IgD-negative memory B cell (primary cell): ENCODE data around the gene MRPL49. TPM values are rescaled to one million over a fixed set of nuclear protein-coding genes. Genes with fewer than 3 reads are reported as not detected.

ENCODE experiments used
- H3K27ac Mint-ChIP-seq, 3 donors: one replicate each; pipeline ENCODE4 v1.8.0; 2020 to 2022; ENCODE audit warnings: mild to moderate bottlenecking in 3 of 3, mixed read lengths in 3 of 3, moderate library complexity in 1 of 3
- H3K27me3 Mint-ChIP-seq: one replicate; pipeline ENCODE4 v1.8.0; 2021; ENCODE audit warnings: mixed read lengths
- H3K36me3 Mint-ChIP-seq: one replicate; pipeline ENCODE4 v1.8.0; 2020; ENCODE audit warnings: mild to moderate bottlenecking, mixed read lengths
- H3K4me1 Mint-ChIP-seq, 3 donors: one replicate each; pipeline ENCODE4 v1.8.0; 2020 to 2022; ENCODE audit warnings: mixed read lengths in 3 of 3, mild to moderate bottlenecking in 1 of 3
- H3K4me3 Mint-ChIP-seq, 4 donors: one replicate each; pipeline ENCODE4 v1.8.0; 2020 to 2022; ENCODE audit warnings: mild to moderate bottlenecking in 4 of 4, mixed read lengths in 4 of 4, moderate library complexity in 3 of 4
- H3K9me3 Mint-ChIP-seq, 3 donors: one replicate each; pipeline ENCODE4 v1.8.0; 2020 to 2021; ENCODE audit warnings: mixed read lengths in 3 of 3, mild to moderate bottlenecking in 1 of 3
- polyA plus RNA-seq: library from polyadenylated mRNA; unstranded; fragments of 300-500 nt; fragmentation: Illumina TruSeq; gene quantifications from one replicate; pipeline ENCODE4 v1.2.3, GENCODE V29; 2021

The MRPL49 gene
- polyA plus RNA-seq, 1 donor from 2014 or later = 95.5 TPM

GRCh38 chr11:65110354-65110861 lies 11.7 kb upstream of the MRPL49 start:
- H3K27ac Mint-ChIP-seq = peak overlapping the region; percentile 94 to 97 (median 94)
- H3K27me3 Mint-ChIP-seq = no peaks in the 10 kb centered on the region
- H3K9me3 Mint-ChIP-seq = no peaks in the 10 kb centered on the region
- peaks cover 3% of the 10 kb centered on the region for H3K36me3 Mint-ChIP-seq
- peak overlapping the region in 3 of 4 donors; percentile 60 to 86 (median 68) for H3K4me3 Mint-ChIP-seq
- H3K4me1 Mint-ChIP-seq = peaks cover 16 to 27% (median 21%) of the 10 kb centered on the region in 3 donors

GRCh38 chr11:65111159-65111743 lies 10.9 kb upstream of the MRPL49 start:
- H3K9me3 Mint-ChIP-seq = no peaks in the 10 kb centered on the region
- H3K36me3 Mint-ChIP-seq = peaks cover 3% of the 10 kb centered on the region
- H3K27me3 Mint-ChIP-seq = no peaks in the 10 kb centered on the region
- peak overlapping the region; percentile 84 to 97 (median 94) for H3K27ac Mint-ChIP-seq
- H3K4me3 Mint-ChIP-seq = peak overlapping the region; percentile 84 to 95 (median 90)
- peaks cover 16 to 26% (median 21%) of the 10 kb centered on the region in 3 donors for H3K4me1 Mint-ChIP-seq

GRCh38 chr11:65111744-65112545 lies 10.2 kb upstream of the MRPL49 start, which contains the start of gene TM7SF2:
TSS of gene TM7SF2 (plus strand) at chr11:65111872. CDS start at chr11:65112016, 144 bp downstream.
- H3K9me3 Mint-ChIP-seq = no peaks in the 10 kb centered on the region
- no peaks in the 10 kb centered on the region for H3K36me3 Mint-ChIP-seq
- peak within 1 kb of the TSS; percentile 84 to 95 (median 90) for H3K4me3 Mint-ChIP-seq
- H3K4me1 Mint-ChIP-seq = peaks cover 16 to 26% (median 23%) of the 10 kb centered on the region in 3 donors
- peak within 1 kb of the TSS; percentile 94 to 97 (median 94) for H3K27ac Mint-ChIP-seq
- no peaks in the 10 kb centered on the region for H3K27me3 Mint-ChIP-seq

- Mint-ChIP-seq H3K27me3 (no peaks in the 10 kb centered on the region), H3K9me3 (no peaks in the 10 kb centered on the region), H3K4me1 (peaks cover 19 to 26% (median 23%) of the 10 kb centered on the region in 3 donors), H3K27ac (peak overlapping the region; percentile 69 to 90 (median 84)), H3K4me3 (peak overlapping the region; percentile 84 to 95 (median 90)), H3K36me3 (no peaks in the 10 kb centered on the region)
Observed at GRCh38 chr11:65112546-65113360, 9.4 kb upstream of the MRPL49 start.

GRCh38 chr11:65113361-65113756 lies 8.8 kb upstream of the MRPL49 start:
- no peaks in the 10 kb centered on the region for H3K27me3 Mint-ChIP-seq
- peaks cover 1% of the 10 kb centered on the region for H3K36me3 Mint-ChIP-seq
- H3K27ac Mint-ChIP-seq = peak overlapping the region; percentile 69 to 90 (median 84)
- peaks cover 23 to 29% (median 23%) of the 10 kb centered on the region in 3 donors for H3K4me1 Mint-ChIP-seq
- H3K4me3 Mint-ChIP-seq = peak overlapping the region; percentile 84 to 95 (median 90)
- H3K9me3 Mint-ChIP-seq = no peaks in the 10 kb centered on the region

- Mint-ChIP-seq H3K4me1 (peaks cover 23 to 34% (median 25%) of the 10 kb centered on the region in 3 donors), H3K27me3 (no peaks in the 10 kb centered on the region), H3K27ac (peak overlapping the region in 1 of 3 donors; percentile 90), H3K9me3 (no peaks in the 10 kb centered on the region), H3K36me3 (peaks cover 1% of the 10 kb centered on the region), H3K4me3 (peak overlapping the region in 2 of 4 donors; percentile 86 to 95)
Observed at GRCh38 chr11:65113839-65114238, 8.3 kb upstream of the MRPL49 start.

GRCh38 chr11:65114538-65115171 lies 7.5 kb upstream of the MRPL49 start:
- Mint-ChIP-seq H3K27ac (peak overlapping the region in 1 of 3 donors; percentile 90), H3K4me1 (peaks cover 23 to 37% (median 25%) of the 10 kb centered on the region in 3 donors), H3K27me3 (no peaks in the 10 kb centered on the region), H3K4me3 (peak overlapping the region in 3 of 4 donors; percentile 33 to 86 (median 44)), H3K36me3 (peaks cover 3% of the 10 kb centered on the region), H3K9me3 (no peaks in the 10 kb centered on the region)

GRCh38 chr11:65115361-65116082 lies 6.6 kb upstream of the MRPL49 start:
- no peaks in the 10 kb centered on the region for H3K9me3 Mint-ChIP-seq
- peaks cover 22 to 36% (median 23%) of the 10 kb centered on the region in 3 donors for H3K4me1 Mint-ChIP-seq
- H3K27me3 Mint-ChIP-seq = no peaks in the 10 kb centered on the region
- H3K27ac Mint-ChIP-seq = peak overlapping the region in 2 of 3 donors; percentile 31 to 90
- peak overlapping the region in 3 of 4 donors; percentile 9 to 86 (median 63) for H3K4me3 Mint-ChIP-seq
- H3K36me3 Mint-ChIP-seq = peaks cover 3% of the 10 kb centered on the region

- Mint-ChIP-seq H3K4me3 (peak overlapping the region; percentile 86 to 96 (median 90)), H3K27me3 (no peaks in the 10 kb centered on the region), H3K9me3 (no peaks in the 10 kb centered on the region), H3K27ac (peak overlapping the region; percentile 31 to 94 (median 90)), H3K36me3 (peaks cover 4% of the 10 kb centered on the region), H3K4me1 (peaks cover 15 to 33% (median 22%) of the 10 kb centered on the region in 3 donors)
Observed at GRCh38 chr11:65116370-65117205, 5.5 kb upstream of the MRPL49 start.

GRCh38 chr11:65117206-65118096 lies 4.7 kb upstream of the MRPL49 start, which contains the start of gene ZNHIT2:
TSS of gene ZNHIT2 (minus strand) at chr11:65117701. CDS start at chr11:65117653, 48 bp downstream.
- peaks cover 7% of the 10 kb centered on the region for H3K36me3 Mint-ChIP-seq
- H3K27me3 Mint-ChIP-seq = no peaks in the 10 kb centered on the region
- H3K4me3 Mint-ChIP-seq = peak within 1 kb of the TSS; percentile 86 to 96 (median 90)
- no peaks in the 10 kb centered on the region for H3K9me3 Mint-ChIP-seq
- H3K4me1 Mint-ChIP-seq = peaks cover 21 to 41% (median 26%) of the 10 kb centered on the region in 3 donors
- H3K27ac Mint-ChIP-seq = peak within 1 kb of the TSS; percentile 90 to 94 (median 92)

- Mint-ChIP-seq H3K4me1 (peaks cover 19 to 43% (median 24%) of the 10 kb centered on the region in 3 donors), H3K27ac (peak overlapping the region; percentile 90 to 94 (median 92)), H3K27me3 (no peaks in the 10 kb centered on the region), H3K36me3 (peaks cover 7% of the 10 kb centered on the region), H3K9me3 (no peaks in the 10 kb centered on the region), H3K4me3 (peak overlapping the region; percentile 86 to 94 (median 89))
Observed at GRCh38 chr11:65118097-65118837, 3.9 kb upstream of the MRPL49 start.
